Chondrocyte (in vitro differentiated cells): Measurements from ENCODE around the gene UTP25. TPM values are rescaled to one million over a fixed set of nuclear protein-coding genes. Genes with fewer than 3 reads are reported as not detected.
"Not testable (repeated sequence)": the region's sequence is repeated elsewhere in the genome, so short reads cannot be mapped to it uniquely, and the experiment has no call there.

Experiments
- DNase-seq: peaks from one replicate; pipeline ENCODE4 v3.0.0; 2021; ENCODE audit warnings: mixed read lengths, low spot score
- H3K27ac Mint-ChIP-seq: one replicate; pipeline ENCODE4 v1.8.0; 2021; ENCODE audit warnings: mild to moderate bottlenecking, moderate library complexity, mixed read lengths; ENCODE audit not compliant: unreplicated experiment
- H3K27me3 Mint-ChIP-seq: 2 replicates; pipeline ENCODE4 v1.8.0; 2021; ENCODE audit warnings: low read depth, mixed read lengths
- H3K36me3 Mint-ChIP-seq: 2 replicates; pipeline ENCODE4 v1.8.0; 2021; ENCODE audit warnings: low read depth, mixed read lengths
- H3K4me1 Mint-ChIP-seq: 2 replicates; pipeline ENCODE4 v1.8.0; 2021; ENCODE audit warnings: low read depth, mild to moderate bottlenecking, mixed read lengths
- H3K4me3 Mint-ChIP-seq: one replicate; pipeline ENCODE4 v1.8.0; 2021; ENCODE audit warnings: mild to moderate bottlenecking, moderate library complexity, mixed read lengths; ENCODE audit not compliant: unreplicated experiment
- H3K9me3 Mint-ChIP-seq: 2 replicates; pipeline ENCODE4 v1.8.0; 2021; ENCODE audit warnings: low read depth, mixed read lengths
- CTCF ChIP-seq: fragments of 200-600 bp; sonication (generic); IDR thresholded peaks from 2 replicates; pipeline ENCODE4 v1.5.0; 2021; ENCODE audit warnings: antibody characterized with exemption, mild to moderate bottlenecking, moderate library complexity
- total RNA-seq: library from RNA; stranded (reverse); gene quantifications from 3 replicates; pipeline ENCODE4 v1.2.1, GENCODE V29; 2021

Gene UTP25
- total RNA-seq, 1 donor from 2014 or later, result 6.4 TPM

GRCh38 chr1:209899948-209900347 is 72.2 kb downstream of the UTP25 start:
- TF ChIP-seq CTCF, result peak; percentile 37
- DNase-seq, result no peak
- Mint-ChIP-seq H3K27me3 (peaks cover under 1% of the 10 kb centered on the region), H3K36me3 (no peaks in the 10 kb centered on the region), H3K4me3 (no peak overlapping the region), H3K9me3 (no peaks in the 10 kb centered on the region), H3K27ac (no peak overlapping the region), H3K4me1 (peaks cover 9% of the 10 kb centered on the region)

- Mint-ChIP-seq H3K27me3 (peaks cover 4% of the 10 kb centered on the region), H3K36me3 (peaks cover 2% of the 10 kb centered on the region), H3K9me3 (peaks cover 3% of the 10 kb centered on the region), H3K4me1 (peaks cover 5% of the 10 kb centered on the region), H3K4me3 (no peak overlapping the region), H3K27ac (no peak overlapping the region)
- TF ChIP-seq CTCF, result no peak
- DNase-seq, result no peak
These were observed 73.0 kb downstream of the UTP25 start for GRCh38 chr1:209900734-209901133.

GRCh38 chr1:209901211-209901610 is 73.4 kb downstream of the UTP25 start:
- no peaks in the 10 kb centered on the region for H3K4me1 Mint-ChIP-seq
- TF ChIP-seq CTCF, result no peak
- H3K9me3 Mint-ChIP-seq, result peaks cover 3% of the 10 kb centered on the region

GRCh38 chr1:209904774-209905173 is 77.0 kb downstream of the UTP25 start:
- H3K9me3 Mint-ChIP-seq, H3K27ac Mint-ChIP-seq, H3K36me3 Mint-ChIP-seq, H3K4me1 Mint-ChIP-seq, H3K27me3 Mint-ChIP-seq, H3K4me3 Mint-ChIP-seq, DNase-seq: not testable (repeated sequence)

More at GRCh38 chr1:209901211-209901610, 73.4 kb downstream of the UTP25 start:
- Mint-ChIP-seq H3K27me3 (peaks cover 5% of the 10 kb centered on the region), H3K36me3 (peaks cover 2% of the 10 kb centered on the region), H3K27ac (no peak overlapping the region), H3K4me3 (no peak overlapping the region)
- no peak for DNase-seq

Other genes starting within 250 kb of the UTP25 start
- not detected in 3 replicates for gene CAMK1G, start 244.3 kb upstream of the UTP25 start, total RNA-seq
- 5.5 to 6.5 TPM (median 6.3 TPM) in 3 replicates for gene LAMB3, start 175.5 kb upstream of the UTP25 start, total RNA-seq
- 0.65 to 1.0 TPM (median 0.69 TPM) in 3 replicates for gene G0S2, start 152.6 kb upstream of the UTP25 start, total RNA-seq
- not detected in 3 replicates for gene HSD11B1, start 123.1 kb upstream of the UTP25 start, total RNA-seq
- gene TRAF3IP3, start 71.9 kb upstream of the UTP25 start, total RNA-seq, result not detected in 3 replicates
- 1.2 to 1.6 TPM (median 1.4 TPM) in 3 replicates for gene C1orf74, start 43.4 kb upstream of the UTP25 start, total RNA-seq
- gene IRF6, start 21.8 kb upstream of the UTP25 start, total RNA-seq, result 0.13 to 0.25 TPM in 2 of 3 replicates, not detected in the other
- 0.19 to 1.0 TPM (median 0.72 TPM) in 3 replicates for gene SYT14, start 110.2 kb downstream of the UTP25 start, total RNA-seq